ENCODE results near the gene WDR91.
A peak's percentile ranks its signal among the peaks of the same experiment; 100 is the strongest.

The WDR91 gene

DNA sequence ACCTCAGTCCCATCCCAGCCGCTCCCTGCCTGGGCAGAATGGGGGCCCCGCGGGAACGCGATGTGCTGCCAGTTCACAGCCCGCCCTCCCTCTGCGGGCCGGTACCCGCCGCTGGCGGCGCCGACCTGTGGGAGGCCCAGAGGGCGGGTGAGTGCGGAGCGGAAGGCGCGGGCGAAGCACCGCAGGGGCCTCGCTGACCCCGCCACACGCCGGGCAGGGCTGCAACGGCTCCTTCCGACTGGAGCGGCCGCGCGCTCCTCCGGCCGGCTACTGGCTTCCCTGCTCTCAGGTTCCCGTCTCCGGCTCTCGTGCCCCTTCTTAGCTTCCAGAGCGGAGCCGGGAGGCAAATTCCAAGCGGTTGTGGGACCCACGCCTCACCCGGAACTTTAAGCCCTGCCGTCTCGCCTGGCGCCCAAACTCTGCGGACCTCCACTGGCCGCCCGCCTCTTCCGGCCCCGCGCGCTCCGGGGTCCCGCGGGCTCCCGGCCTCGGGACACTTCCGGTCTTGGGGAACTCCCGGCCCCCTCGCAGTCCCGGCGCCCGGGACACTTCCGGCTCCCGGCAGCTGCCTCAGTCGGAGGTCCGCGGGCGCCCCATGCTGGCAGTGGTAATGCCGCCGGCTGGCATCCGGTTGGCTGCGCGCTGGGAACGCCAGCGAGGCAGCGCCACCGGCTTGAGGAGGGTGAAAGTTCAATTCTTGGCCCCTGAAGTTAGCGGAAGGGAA is 40.9 kb downstream of the WDR91 start, which contains the start of gene CYREN:
Gene CYREN (minus strand): TSS at position 434 of the 724 bp plus-strand sequence. CDS start 1,785 bp downstream, outside the sequence.
- TF ChIP-seq, protein P1, sequence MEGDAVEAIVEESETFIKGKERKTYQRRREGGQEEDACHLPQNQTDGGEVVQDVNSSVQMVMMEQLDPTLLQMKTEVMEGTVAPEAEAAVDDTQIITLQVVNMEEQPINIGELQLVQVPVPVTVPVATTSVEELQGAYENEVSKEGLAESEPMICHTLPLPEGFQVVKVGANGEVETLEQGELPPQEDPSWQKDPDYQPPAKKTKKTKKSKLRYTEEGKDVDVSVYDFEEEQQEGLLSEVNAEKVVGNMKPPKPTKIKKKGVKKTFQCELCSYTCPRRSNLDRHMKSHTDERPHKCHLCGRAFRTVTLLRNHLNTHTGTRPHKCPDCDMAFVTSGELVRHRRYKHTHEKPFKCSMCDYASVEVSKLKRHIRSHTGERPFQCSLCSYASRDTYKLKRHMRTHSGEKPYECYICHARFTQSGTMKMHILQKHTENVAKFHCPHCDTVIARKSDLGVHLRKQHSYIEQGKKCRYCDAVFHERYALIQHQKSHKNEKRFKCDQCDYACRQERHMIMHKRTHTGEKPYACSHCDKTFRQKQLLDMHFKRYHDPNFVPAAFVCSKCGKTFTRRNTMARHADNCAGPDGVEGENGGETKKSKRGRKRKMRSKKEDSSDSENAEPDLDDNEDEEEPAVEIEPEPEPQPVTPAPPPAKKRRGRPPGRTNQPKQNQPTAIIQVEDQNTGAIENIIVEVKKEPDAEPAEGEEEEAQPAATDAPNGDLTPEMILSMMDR (conservative IDR thresholded peaks at IDR 0.05; ENCODE audit: low read depth, low read length) = peak; percentile 69
- peak within 1 kb of the TSS; percentile 56 for H3K4me3 ChIP-seq (ENCODE audit: low read length)
- peak; percentile 74 for DNase-seq (ENCODE audit: low read depth)

DNA sequence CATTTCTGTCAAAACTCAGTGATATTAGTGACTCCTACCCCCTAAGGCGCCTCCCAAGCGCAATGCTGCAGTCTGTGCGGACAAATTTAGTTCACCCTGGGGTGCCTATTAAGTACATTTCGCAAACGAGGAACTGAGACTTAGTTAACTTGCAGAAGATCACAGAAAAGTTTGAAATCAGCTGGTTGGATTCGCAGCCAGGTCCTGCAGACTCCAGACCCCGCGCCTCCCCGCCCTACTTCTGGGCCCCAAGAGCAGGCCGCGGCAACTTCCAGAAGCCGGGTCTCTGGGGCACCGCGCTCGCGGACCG is 41.4 kb downstream of the WDR91 start:
- no peak for DNase-seq (ENCODE audit: low read depth)
- peak overlapping the region; percentile 56 for H3K4me3 ChIP-seq (ENCODE audit: low read length)
- TF ChIP-seq, protein P1 (conservative IDR thresholded peaks at IDR 0.05; ENCODE audit: low read depth, low read length) = no peak

DNA sequence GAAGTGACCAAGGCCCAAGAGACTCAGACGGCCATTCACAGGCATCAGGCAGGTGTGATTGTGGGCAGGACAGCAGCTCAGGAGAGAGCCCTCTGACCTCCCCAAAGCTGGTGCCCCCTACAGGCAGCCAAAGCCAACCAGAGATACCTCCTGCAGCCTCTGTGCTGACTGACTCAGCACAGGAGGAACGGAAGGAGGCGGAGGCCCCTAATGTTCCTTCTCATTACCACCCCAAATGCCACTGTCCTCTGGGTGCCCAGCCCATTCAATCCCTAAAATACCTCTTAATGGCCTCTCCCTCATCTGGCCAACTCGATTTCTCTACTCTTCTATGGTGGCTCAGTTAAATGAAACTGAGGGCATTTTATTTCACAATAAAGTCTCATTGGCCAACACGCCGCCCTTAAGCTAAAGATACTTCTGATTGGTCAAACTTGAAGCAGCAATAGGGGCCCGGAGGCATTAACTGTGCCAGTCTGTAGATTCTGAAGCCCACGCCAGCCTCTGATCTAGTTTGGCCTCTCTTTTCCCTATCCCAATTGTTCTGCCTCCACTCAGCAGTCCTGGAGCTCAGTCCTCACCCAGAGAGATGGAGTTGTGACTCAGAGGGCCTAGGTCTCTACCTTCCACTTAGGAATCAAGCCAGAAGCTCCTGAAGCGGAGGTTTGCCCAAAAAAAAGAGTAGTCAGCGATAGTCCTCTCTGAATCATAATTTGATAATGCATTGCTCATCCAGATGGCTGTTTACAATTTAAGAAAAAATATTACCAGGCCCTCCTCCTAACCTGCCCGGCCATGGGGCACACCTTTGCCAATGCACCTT is 42.0 kb downstream of the WDR91 start:
- TF ChIP-seq, protein P1 (conservative IDR thresholded peaks at IDR 0.05; ENCODE audit: low read depth, low read length) = peak; percentile 49
- DNase-seq (ENCODE audit: low read depth) = no peak
- peak overlapping the region; percentile 56 for H3K4me3 ChIP-seq (ENCODE audit: low read length)

DNA sequence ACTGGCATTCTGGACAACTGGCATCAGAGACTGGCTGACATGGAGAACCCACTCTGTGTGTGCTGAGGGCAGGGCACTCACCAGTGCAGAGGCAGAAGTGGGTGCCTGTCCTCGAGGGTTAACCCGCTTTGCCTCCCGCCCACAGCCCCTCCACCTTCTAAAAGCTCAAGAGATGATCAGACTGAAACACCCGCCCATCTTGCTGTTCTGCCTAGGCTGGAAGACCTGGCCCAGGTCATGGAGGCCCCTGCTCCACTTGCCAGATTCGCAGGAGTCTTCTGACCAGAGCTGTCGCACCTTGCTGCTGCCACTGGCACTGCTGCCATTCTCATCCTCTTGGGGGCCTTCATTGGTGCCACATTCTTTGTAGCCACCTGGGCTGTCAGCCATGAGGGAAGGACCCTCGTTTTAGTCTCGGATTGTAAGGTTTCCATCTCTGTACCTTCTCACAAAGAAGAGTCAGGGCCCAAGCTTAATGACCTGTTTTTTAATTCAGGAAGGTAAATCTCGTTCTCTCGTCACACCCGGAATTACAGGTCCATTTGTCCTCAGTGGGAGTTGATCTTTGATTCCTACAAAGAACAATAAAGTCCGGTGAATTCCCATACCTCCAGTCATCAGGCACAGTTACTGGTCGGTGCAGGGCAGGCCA is 42.7 kb downstream of the WDR91 start:
- DNase-seq (ENCODE audit: low read depth) = no peak
- no peak overlapping the region for H3K4me3 ChIP-seq (ENCODE audit: low read length)
- TF ChIP-seq, protein P1 (conservative IDR thresholded peaks at IDR 0.05; ENCODE audit: low read depth, low read length) = no peak

DNA sequence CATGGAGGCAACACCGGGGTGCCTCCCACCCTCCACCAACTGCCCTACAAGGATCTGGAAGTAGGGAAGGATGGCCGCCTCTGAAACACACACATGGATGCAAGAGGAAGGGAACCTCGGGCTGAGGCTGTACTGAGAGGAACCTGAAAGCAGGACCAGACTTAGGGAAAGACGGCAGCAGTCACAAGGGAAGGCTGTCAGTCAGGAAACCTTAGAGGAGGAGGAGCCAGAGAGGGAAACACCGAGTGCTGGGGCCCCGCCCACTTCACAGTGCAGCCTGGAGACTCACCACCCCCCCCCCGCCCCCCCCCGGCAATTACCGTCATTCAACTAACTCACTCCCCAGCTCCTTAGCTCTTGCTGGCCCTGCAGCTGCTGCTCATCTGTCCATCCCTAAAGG is 43.3 kb downstream of the WDR91 start:
- no peak for DNase-seq (ENCODE audit: low read depth)
- TF ChIP-seq, protein P1 (conservative IDR thresholded peaks at IDR 0.05; ENCODE audit: low read depth, low read length) = no peak
- no peak overlapping the region for H3K4me3 ChIP-seq (ENCODE audit: low read length)

DNA sequence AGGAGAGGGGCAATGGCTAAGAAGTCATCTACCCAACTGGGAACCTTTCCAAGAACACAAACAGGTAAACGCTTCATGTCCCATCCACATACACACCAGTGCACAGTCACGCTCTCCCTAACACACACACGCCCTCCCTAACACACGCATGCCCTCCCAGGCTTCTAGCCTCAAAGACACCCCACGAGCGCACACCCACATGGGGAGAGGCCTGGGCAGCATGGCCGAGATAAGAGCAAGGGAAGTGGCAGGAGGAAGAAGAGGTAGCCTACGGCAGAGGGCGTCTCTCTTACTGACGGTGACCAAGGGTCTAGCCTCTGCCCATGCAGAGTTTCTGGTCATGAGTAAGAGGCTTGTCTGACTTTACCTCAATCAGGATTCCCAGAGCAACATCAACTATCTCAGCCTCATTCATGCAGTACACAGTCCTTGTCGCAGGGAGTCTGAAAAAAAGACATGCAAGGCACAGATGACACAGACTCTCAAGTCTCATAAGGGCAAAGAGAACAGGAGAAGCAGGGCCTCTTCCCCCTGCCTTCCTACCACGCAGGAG is 43.9 kb downstream of the WDR91 start:
- no peak for DNase-seq (ENCODE audit: low read depth)
- TF ChIP-seq, protein P1 (conservative IDR thresholded peaks at IDR 0.05; ENCODE audit: low read depth, low read length) = no peak
- H3K4me3 ChIP-seq (ENCODE audit: low read length) = no peak overlapping the region

All from retinal pigment epithelial cell (primary cell).